RPMI7951 (cell line): ENCODE measurements around the gene GRIN2B. TPM values are rescaled to one million over a fixed set of nuclear protein-coding genes. Genes with fewer than 3 reads are reported as not detected.

Experiments
- DNase-seq: peaks from one replicate; pipeline ENCODE4 v3.0.0-alpha.2; 2012; ENCODE audit warnings: low read depth
- total RNA-seq: library from RNA; depleted of rRNA; stranded (reverse); fragments of >200 nt; shearing (Covaris generic); gene quantifications from 2 replicates; pipeline ENCODE4 v1.2.3, GENCODE V29; 2014; rRNA removed

The GRIN2B gene
- not detected in 2 replicates for total RNA-seq

- DNase-seq, result no peak
Observed at GRCh38 chr12:13981296-13981962, at the start of gene GRIN2B. GRIN2B (minus strand) TSS chr12:13981602; CDS start chr12:13866208, 115,394 bp downstream.

GRCh38 chr12:14026537-14026936, 45.1 kb upstream of the GRIN2B start:
- DNase-seq, result no peak

GRCh38 chr12:14024591-14024990, 43.2 kb upstream of the GRIN2B start:
- no peak for DNase-seq

DNA sequence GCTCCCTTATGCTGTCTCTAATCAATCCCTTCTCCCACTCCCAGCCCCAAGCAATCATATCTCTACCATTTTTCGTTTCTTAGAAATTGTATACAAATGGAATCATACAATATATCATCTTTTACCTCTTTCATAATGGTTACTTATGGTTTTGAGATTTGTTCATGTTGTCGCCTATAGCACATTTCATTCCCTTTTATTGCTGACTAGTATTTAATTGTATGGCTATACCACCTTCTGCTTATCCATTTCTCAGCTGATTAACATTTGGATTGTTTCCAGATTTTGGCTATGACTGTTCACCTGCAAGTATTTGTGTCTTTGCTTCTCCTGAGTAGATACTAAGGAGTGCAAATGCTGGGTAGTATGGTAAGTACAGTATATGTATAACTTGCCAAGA, 36.7 kb upstream of the GRIN2B start:
- DNase-seq, result no peak

DNA sequence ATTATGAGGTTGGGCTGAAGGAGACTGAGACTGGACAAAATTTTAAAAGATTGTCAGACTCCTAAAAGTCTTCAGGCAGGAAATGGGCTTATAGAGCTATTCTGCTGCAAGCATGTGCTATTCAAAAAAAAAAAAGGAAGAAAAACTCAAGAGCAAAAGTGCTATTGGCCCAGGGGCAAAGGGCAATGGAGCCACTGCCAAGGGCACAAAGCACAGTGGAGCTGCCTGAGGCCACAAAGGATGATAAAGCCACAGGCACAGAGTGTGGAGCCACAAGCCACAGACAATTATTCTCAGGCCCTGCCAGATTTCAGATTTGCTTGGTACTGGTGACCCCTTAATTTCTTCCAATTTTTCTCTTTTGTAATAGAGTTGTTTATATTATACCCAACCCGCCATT, 29.6 kb upstream of the GRIN2B start:
- DNase-seq, result no peak

DNA sequence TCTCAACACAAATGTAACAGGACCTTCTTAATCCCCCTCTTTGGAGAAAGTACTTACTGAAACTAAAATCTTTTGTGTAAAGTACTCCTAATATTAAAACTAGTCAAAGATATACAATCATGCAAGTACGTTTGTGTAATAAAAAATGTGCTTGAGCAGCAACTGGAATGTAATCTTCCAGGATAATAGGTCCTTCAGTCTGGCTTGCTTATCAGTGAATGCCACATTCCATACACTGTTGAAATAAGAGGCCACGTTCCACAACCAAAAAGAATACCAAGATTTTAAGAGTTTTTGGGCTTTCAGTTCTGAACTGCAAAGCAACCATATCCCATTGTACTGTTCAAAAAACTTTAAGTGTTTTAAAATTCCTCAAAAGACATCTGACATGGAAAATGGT, 26.2 kb upstream of the GRIN2B start:
- no peak for DNase-seq

DNA sequence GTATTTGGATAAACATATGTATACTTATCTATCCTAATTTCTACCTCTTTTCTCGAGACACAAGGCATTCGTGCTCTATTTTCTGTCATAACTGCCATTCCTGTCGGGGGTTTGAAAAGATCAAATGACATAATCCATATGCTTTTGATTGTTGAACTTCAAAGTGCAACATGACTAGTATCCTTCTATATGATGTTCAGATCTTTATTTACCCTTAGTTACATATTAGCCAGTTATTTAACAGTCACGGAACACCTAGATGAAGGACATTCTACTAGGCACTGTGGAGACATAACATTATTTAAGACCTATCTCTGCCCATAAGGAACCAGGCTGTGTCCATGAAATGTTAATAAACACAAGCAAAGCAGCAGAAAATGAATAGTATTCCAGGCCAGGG, 11.2 kb upstream of the GRIN2B start:
- DNase-seq, result no peak

DNA sequence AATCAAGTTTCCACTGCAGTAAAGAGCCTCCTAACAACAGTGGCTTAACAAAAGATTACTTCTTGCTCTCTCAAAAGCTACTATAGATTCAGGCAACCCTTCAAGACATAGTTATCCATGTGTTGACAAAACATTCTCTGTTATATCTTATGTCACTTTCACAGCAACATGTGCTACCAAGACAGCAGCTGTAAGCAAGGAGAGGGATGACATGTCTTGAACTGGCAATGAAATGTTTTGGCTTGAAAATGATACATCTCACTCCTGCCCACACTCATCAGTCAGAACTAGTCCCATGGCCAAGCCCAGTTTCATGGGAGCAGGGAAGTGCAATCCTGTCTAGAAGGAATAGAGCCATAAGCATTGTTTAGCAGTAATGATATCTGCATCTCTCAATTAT, 10.7 kb upstream of the GRIN2B start:
- DNase-seq, result no peak

- DNase-seq, result no peak
Observed at GRCh38 chr12:13986031-13986430, 4.6 kb upstream of the GRIN2B start.

GRCh38 chr12:13981990-13982389, 588 bp upstream of the GRIN2B start:
- DNase-seq, result no peak

GRCh38 chr12:13980538-13981295, 685 bp downstream of the GRIN2B start:
- no peak for DNase-seq

DNA sequence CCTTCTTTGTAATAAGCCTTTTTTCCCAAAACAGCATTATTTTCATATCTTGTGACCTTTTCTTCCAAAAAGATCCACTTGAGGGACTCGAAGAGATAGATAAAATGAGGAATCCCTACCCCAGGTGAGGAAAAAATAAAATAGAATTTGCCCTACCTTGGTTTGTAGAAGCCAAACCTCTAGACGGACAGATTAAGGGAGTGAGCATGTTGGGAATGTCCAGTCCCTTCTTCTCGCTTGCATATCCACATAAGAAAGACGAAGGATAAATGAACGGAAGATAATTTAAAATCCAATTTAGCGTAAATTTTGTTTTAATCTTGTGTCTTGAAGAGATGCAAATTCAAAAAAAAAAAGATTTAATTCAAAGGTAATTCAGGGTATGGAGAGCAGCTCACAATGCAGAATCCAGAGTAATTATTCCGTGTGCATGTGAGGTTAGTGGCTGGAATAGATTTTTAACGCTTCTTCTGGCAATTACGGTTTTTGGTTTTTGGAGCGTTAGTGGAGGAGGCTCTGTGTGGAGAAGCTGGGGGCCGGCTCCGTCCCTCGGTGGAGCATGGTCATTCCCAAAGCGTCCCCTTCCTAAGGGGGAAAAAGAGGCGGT, 1.5 kb downstream of the GRIN2B start:
- DNase-seq, result no peak

DNA sequence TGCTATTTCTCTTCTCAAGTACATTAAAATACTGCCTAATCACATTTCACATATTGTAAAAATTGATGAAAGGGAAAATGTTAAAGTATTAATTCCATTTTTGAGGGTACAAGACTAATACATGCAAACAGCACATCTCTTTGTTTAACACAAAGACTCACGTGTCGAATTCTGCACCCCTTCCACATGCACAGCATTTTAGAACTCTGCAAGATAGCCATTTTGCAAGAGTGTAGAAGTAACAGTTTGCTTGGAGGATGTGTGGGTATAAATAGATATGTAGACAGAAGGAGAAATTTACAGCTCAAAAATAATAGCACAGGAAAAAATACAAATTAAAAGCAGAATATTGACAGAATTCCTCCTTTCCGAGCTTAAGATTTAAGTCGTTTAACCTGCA, 2.5 kb downstream of the GRIN2B start:
- no peak for DNase-seq

DNA sequence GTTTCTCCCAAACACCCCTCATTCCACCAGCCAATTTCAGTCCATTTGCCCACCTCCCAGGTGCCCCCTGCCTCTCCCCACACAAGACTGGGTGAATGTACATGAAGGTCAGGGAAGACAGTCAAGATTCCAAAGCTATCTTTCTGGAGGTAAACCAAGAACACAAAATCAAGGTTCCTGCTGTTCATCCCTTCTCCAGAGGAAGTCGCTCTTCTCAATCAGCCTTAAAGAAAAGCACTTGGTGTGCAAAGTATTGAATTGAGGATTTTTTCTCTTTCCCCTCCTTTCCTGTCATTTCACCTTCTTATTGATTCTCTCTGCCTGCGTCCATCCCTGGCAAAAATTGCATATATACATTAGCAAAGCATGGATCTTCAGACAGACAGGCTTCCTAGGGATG, 4.5 kb downstream of the GRIN2B start:
- no peak for DNase-seq

DNA sequence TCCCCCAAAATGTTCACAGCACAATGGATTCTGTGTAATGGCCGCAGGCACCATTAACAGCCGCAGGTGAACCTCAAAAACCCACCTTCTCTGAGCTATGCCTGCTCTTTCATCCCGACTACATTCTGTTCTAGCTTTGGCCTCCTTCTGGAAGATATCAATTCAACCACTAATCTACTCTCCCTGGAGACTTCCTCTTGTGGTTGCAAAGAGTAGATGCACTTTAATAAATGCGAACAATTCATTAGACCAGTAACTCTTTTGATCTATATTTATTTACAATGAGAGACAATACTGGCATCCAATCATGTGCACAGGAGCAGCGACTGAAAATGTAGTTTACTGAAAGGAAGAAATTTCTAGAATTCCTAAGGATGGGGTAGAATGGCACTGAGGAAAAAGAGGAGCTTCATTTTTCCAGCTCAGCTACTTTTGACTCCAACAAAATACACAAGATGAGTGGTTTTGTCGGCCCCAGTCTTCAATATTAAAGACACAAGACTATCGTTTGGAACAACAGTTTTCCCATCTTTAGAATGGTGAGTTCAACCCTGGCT, 5.3 kb downstream of the GRIN2B start:
- no peak for DNase-seq

DNA sequence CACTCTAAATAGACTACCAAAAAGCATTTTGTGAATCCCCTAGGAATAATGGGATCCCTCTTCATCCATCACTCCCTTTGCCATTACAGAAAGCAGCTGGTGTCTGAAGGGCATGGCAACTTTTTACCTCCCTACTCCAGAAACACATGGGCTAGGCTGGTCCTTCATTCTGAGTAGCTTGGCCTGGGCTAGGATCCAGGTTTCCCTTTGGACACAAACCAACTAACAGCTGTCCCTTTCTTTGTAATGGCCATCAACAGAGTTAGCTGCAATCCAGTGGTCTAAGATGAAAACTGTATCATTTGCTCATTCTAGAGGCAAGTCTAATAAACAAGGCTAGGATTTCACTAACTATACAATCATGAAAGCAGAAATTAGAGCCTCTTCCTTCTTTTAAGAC, 7.4 kb downstream of the GRIN2B start:
- no peak for DNase-seq

DNA sequence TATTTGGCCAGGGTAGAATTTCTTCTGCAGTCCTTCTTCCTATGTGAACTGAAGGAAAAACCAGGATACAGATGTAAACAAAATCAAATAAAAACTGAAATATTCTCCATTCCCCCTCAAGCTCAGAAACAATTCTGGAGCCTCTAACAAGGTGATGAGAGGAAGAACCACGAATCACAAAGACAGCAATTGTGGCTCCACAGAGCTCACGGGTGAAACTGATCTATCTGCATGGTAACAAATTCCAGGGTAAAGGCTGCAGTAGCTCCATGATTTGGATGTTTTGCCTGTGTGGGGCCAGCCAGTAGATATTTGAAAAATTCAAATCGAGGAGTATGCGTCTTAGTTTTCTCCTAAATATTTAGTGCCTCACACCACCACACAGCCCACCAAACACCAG, 10.6 kb downstream of the GRIN2B start:
- no peak for DNase-seq

- no peak for DNase-seq
Observed at GRCh38 chr12:13968281-13968680, 13.1 kb downstream of the GRIN2B start.

GRCh38 chr12:13964666-13965065, 16.7 kb downstream of the GRIN2B start:
- no peak for DNase-seq

DNA sequence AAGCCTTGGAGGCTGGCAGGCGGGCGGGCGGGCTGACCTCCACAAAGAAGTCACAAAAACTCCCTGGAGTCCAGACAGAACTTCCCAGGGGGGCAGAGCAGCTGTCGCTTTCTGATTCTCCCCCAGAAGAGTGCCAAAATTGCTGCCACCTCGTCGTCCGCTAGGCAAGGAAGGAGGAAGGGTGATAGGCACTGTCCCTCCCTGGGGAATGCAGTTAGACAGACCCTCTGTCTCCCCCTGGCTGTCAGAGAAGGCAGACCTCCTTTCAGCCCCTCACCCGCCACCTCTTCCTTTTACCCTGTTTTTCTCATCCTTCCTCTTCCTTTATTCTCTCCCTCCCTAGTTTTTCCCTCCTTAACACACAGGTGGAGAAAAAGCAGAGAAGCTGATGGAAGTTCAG, 18.7 kb downstream of the GRIN2B start:
- no peak for DNase-seq

DNA sequence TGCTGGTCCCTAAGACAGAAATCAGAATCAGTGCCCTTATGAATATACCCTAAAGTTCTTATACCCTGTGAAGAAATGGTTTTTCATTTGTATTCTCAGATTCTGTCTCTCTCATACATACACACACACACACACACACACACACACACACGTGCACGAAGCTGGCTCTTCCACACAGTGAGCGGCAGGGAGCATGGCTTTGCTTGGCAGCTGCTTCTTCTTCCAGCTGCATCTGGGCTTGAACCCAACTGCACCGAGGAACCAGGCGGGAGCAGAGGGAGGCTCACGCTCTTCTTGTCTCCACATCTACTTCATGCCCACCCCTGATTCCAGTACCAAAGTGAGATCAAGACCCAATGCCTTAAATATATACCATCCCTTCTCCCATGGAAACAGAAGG, 19.4 kb downstream of the GRIN2B start:
- DNase-seq, result no peak

DNA sequence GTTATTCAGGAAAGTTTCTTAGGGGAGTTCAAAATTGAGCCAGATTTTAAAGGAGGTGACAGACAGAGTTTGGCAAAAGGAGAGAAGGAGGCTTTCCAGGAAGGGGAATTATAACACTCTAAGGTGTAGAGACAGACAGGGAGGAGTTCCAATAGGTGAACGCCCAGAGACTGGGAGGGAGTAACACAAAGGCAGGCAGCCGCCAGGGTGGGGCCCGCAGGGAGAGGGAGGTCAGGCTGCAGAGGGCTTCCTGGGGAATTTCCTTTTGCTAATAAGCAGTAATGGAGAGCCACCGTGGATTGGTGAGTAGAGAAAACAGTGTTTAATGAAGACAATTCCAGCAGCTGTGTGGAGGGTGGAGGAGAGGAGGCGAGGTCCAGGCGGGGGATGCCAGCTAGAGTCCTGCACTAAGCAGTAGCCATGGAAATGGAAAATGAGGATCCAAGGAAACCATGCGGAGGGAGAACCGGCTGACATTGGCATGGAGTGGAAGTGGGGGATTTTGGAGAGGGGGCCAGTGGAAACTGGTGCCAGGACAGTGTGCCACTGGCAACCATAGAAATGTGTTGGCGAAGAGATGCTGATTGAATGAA, 22.2 kb downstream of the GRIN2B start:
- no peak for DNase-seq
